Measurements from ENCODE around the gene SH2B3. TPM values are rescaled to one million over a fixed set of nuclear protein-coding genes. Genes with fewer than 3 reads are reported as not detected.

SH2B3 gene
- total RNA-seq, 1 experiment from 2014 or later: 20.5 TPM

- Histone ChIP-seq H3K27me3 (replicated peaks) (no peaks in the 10 kb centered on the region), H3K4me1 (replicated peaks) (peaks cover 59% of the 10 kb centered on the region), H3K9me3 (replicated peaks) (no peaks in the 10 kb centered on the region), H3K27ac (no peak overlapping the region), H3K36me3 (peaks cover 22% of the 10 kb centered on the region), H3K4me3 (no peak overlapping the region)
- no peak for DNase-seq (ENCODE audit: low read depth in 1 of 2, low spot score in 2 of 2)
Measured at GRCh38 chr12:111431772-111432171, 26.0 kb downstream of the SH2B3 start.

DNA sequence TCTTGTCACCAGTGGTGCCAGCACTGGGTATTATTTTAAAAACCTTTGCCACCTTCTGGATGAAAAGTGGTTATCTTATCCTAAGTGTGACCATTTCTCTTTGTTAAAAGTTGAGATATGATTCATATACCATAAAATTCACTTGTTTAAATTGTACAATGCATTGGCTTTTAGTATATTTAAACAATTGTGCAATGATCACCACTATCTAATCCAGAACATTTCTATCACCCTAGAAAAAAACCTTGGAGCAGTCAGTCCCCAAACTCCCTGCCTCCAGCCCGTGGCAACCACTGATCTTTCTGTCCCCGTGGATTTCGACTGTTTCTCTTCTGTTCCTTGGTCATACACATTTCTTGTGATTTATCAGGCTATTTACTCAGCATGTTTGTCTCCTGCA, 28.3 kb downstream of the SH2B3 start:
- Histone ChIP-seq H3K36me3 (peaks cover 23% of the 10 kb centered on the region), H3K4me1 (replicated peaks) (peaks cover 77% of the 10 kb centered on the region), H3K9me3 (replicated peaks) (no peaks in the 10 kb centered on the region), H3K27ac (peak overlapping the region; percentile 56), H3K4me3 (no peak overlapping the region), H3K27me3 (replicated peaks) (no peaks in the 10 kb centered on the region)
- no peak for DNase-seq (ENCODE audit: low read depth in 1 of 2, low spot score in 2 of 2)

DNA sequence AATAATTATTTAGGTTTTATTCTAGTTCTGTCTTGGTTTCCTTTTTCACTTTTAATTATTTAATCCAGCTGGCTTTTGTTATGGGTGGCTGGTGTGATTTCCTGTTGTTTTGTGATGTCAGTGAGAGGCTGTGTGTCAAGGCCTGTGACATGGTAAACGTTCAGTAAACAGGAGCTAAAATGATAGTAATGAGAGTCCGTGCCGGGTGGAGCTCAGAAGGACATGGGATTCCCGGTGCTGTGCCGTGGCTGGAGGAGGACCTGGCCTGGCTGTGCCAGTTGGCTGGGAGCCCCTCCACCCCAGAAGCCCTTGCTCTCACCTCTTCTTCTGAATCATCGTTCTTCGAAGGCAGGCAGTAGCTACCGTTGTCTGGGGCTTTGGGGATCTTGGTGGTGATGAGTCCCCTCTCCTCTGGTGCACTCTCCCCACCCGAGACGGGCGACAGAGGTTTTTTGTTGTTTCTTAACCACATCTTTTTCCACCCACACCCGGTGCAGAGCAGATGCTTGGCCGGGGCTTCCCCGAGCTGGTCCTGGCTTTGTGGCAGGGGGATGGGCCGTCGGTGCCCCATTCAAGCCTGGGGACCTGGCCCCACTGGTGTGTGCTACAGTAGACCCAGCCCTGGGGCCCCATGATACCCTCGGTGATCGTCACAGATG, 29.1 kb downstream of the SH2B3 start:
- peak overlapping the region; percentile 56 for H3K27ac ChIP-seq
- peak in 1 of 2 experiments; percentile 30 for DNase-seq (ENCODE audit: low read depth in 1 of 2, low spot score in 2 of 2)
- peaks cover 30% of the 10 kb centered on the region for H3K36me3 ChIP-seq
- H3K4me1 ChIP-seq (replicated peaks): peaks cover 73% of the 10 kb centered on the region
- no peaks in the 10 kb centered on the region for H3K27me3 ChIP-seq (replicated peaks)
- H3K9me3 ChIP-seq (replicated peaks): no peaks in the 10 kb centered on the region
- no peak overlapping the region for H3K4me3 ChIP-seq

GRCh38 chr12:111435661-111436201, 30.0 kb downstream of the SH2B3 start:
- Histone ChIP-seq H3K27me3 (replicated peaks) (no peaks in the 10 kb centered on the region), H3K27ac (no peak overlapping the region), H3K4me1 (replicated peaks) (peaks cover 64% of the 10 kb centered on the region), H3K36me3 (peaks cover 30% of the 10 kb centered on the region), H3K4me3 (no peak overlapping the region), H3K9me3 (replicated peaks) (no peaks in the 10 kb centered on the region)
- DNase-seq (ENCODE audit: low read depth in 1 of 2, low spot score in 2 of 2): no peak

GRCh38 chr12:111436266-111436665, 30.5 kb downstream of the SH2B3 start:
- Histone ChIP-seq H3K27ac (no peak overlapping the region), H3K27me3 (replicated peaks) (no peaks in the 10 kb centered on the region), H3K36me3 (peaks cover 30% of the 10 kb centered on the region), H3K4me1 (replicated peaks) (peaks cover 59% of the 10 kb centered on the region), H3K9me3 (replicated peaks) (no peaks in the 10 kb centered on the region), H3K4me3 (no peak overlapping the region)
- no peak for DNase-seq (ENCODE audit: low read depth in 1 of 2, low spot score in 2 of 2)

DNA sequence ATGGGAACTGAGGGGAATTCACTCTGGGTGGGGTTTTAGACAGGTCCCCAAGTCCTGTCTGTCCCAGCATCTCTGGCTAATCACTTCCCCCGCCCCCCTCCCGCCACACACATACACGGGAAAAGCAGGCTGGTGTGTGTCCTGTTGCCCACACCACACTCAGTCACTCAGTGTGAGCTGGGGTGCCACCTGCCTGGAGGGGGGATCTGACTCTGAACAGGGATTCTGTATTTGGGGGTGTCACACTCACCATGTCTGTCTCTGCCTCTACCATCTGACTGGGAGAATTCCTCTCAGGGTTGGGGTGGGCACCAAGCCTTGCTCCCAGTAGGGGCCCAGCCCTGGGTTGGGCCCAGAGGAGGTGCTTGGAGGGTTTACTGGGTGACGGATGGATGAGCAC, 31.1 kb downstream of the SH2B3 start:
- H3K9me3 ChIP-seq (replicated peaks): no peaks in the 10 kb centered on the region
- peaks cover 55% of the 10 kb centered on the region for H3K4me1 ChIP-seq (replicated peaks)
- peaks cover 35% of the 10 kb centered on the region for H3K36me3 ChIP-seq
- no peak overlapping the region for H3K4me3 ChIP-seq
- no peak for DNase-seq (ENCODE audit: low read depth in 1 of 2, low spot score in 2 of 2)
- H3K27ac ChIP-seq: no peak overlapping the region
- no peaks in the 10 kb centered on the region for H3K27me3 ChIP-seq (replicated peaks)

DNA sequence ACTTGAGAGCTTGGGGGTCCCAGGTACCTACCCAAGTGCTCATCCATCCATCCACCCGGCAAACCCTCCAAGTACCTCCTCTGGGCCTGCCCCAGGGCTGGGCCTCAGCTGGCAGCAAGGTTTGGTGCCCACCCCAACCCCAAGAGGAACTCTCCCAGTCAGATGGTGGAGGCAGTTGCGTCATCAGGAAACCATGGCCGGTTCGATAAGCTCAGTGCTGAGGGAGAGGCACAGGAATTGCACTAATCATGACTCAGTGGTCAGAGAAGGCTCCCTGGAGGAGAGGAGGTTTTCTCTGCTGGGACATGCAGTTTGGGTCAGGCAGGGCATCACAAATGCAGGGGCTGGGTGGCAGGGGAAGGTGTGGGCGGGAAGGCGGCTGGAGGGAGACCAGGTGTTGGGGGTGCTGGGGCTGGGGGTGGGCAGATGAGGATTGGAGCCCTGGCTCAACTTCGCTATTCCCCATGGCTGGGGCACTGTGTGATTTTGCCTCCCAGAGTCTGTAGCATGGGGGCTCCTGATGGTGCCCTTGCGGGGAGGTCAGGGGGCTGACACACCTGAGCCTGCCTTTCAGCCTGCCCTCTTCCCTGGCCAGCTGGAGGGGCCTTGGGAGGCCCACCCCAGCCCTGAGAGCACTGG, 32.2 kb downstream of the SH2B3 start:
- peaks cover 46% of the 10 kb centered on the region for H3K4me1 ChIP-seq (replicated peaks)
- DNase-seq (ENCODE audit: low read depth in 1 of 2, low spot score in 2 of 2): no peak
- H3K4me3 ChIP-seq: no peak overlapping the region
- H3K9me3 ChIP-seq (replicated peaks): no peaks in the 10 kb centered on the region
- H3K27me3 ChIP-seq (replicated peaks): no peaks in the 10 kb centered on the region
- no peak overlapping the region for H3K27ac ChIP-seq
- peaks cover 40% of the 10 kb centered on the region for H3K36me3 ChIP-seq

- H3K4me1 ChIP-seq (replicated peaks): peaks cover 43% of the 10 kb centered on the region
- DNase-seq (ENCODE audit: low read depth in 1 of 2, low spot score in 2 of 2): peak; percentile 26 to 67
Measured at GRCh38 chr12:111438481-111438880, 32.8 kb downstream of the SH2B3 start.

GRCh38 chr12:111439657-111440151, 34.0 kb downstream of the SH2B3 start:
- no peaks in the 10 kb centered on the region for H3K27me3 ChIP-seq (replicated peaks)
- peaks cover 31% of the 10 kb centered on the region for H3K4me1 ChIP-seq (replicated peaks)
- no peak overlapping the region for H3K4me3 ChIP-seq
- no peak for DNase-seq (ENCODE audit: low read depth in 1 of 2, low spot score in 2 of 2)
- no peak overlapping the region for H3K27ac ChIP-seq
- H3K36me3 ChIP-seq: peaks cover 51% of the 10 kb centered on the region
- H3K9me3 ChIP-seq (replicated peaks): no peaks in the 10 kb centered on the region

More at GRCh38 chr12:111438481-111438880, 32.8 kb downstream of the SH2B3 start:
- Histone ChIP-seq H3K4me3 (no peak overlapping the region), H3K9me3 (replicated peaks) (no peaks in the 10 kb centered on the region), H3K36me3 (peaks cover 43% of the 10 kb centered on the region), H3K27me3 (replicated peaks) (no peaks in the 10 kb centered on the region), H3K27ac (no peak overlapping the region)

GRCh38 chr12:111440152-111440551, 34.4 kb downstream of the SH2B3 start:
- H3K4me1 ChIP-seq (replicated peaks): peaks cover 27% of the 10 kb centered on the region

DNA sequence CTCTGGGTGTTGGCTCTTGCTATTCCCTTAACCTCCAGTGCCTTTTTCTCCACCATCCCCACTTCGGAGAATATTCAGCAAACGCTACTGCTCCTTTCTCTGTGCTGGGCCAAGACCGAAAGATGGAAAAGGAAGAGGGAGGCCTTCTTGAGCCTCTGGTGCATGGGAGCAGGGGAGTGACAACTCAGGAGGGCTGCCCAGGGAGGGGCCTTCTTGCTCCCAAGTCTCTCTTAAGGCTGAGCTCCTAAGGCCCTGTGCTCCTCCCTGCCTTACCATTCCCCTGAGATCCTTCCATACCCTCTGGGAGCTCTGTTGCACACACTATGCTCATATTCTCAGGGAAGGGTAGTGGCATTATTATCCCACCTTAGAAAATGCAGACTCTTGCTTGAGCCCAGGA, 34.9 kb downstream of the SH2B3 start:
- Histone ChIP-seq H3K27me3 (replicated peaks) (no peaks in the 10 kb centered on the region), H3K4me3 (no peak overlapping the region), H3K36me3 (peaks cover 54% of the 10 kb centered on the region), H3K27ac (no peak overlapping the region), H3K4me1 (replicated peaks) (peaks cover 22% of the 10 kb centered on the region), H3K9me3 (replicated peaks) (no peaks in the 10 kb centered on the region)
- no peak for DNase-seq (ENCODE audit: low read depth in 1 of 2, low spot score in 2 of 2)

More at GRCh38 chr12:111440152-111440551, 34.4 kb downstream of the SH2B3 start:
- Histone ChIP-seq H3K4me3 (no peak overlapping the region), H3K27me3 (replicated peaks) (no peaks in the 10 kb centered on the region), H3K9me3 (replicated peaks) (no peaks in the 10 kb centered on the region), H3K27ac (no peak overlapping the region), H3K36me3 (peaks cover 54% of the 10 kb centered on the region)
- no peak for DNase-seq (ENCODE audit: low read depth in 1 of 2, low spot score in 2 of 2)

- no peak for DNase-seq (ENCODE audit: low read depth in 1 of 2, low spot score in 2 of 2)
- Histone ChIP-seq H3K27me3 (replicated peaks) (no peaks in the 10 kb centered on the region), H3K36me3 (peaks cover 61% of the 10 kb centered on the region), H3K9me3 (replicated peaks) (no peaks in the 10 kb centered on the region), H3K4me3 (no peak overlapping the region), H3K27ac (no peak overlapping the region), H3K4me1 (replicated peaks) (peaks cover 17% of the 10 kb centered on the region)
Measured at GRCh38 chr12:111441107-111441928, 35.6 kb downstream of the SH2B3 start.

- no peak overlapping the region for H3K27ac ChIP-seq
- no peaks in the 10 kb centered on the region for H3K27me3 ChIP-seq (replicated peaks)
- no peaks in the 10 kb centered on the region for H3K9me3 ChIP-seq (replicated peaks)
- H3K4me3 ChIP-seq: no peak overlapping the region
- no peak for DNase-seq (ENCODE audit: low read depth in 1 of 2, low spot score in 2 of 2)
- peaks cover 71% of the 10 kb centered on the region for H3K36me3 ChIP-seq
- H3K4me1 ChIP-seq (replicated peaks): peaks cover 16% of the 10 kb centered on the region
Measured at GRCh38 chr12:111442301-111443045, 36.8 kb downstream of the SH2B3 start.

Measured in SJSA1 (cell line).